Measurements from ENCODE around the gene TCP1. TPM values are rescaled to one million over a fixed set of nuclear protein-coding genes. Genes with fewer than 3 reads are reported as not detected.

Gene TCP1
- total and polyA plus RNA-seq, 2 of the 13 experiments (the other 11 are each of a cell fraction or from before 2014, with no cell fraction given) = 116 to 553 TPM

- TF ChIP-seq ZNF280B (CRISPR knock-in tag; IDR thresholded peaks at IDR 0.05; ENCODE audit: borderline replicate concordance) (no peak), BCL3 (CRISPR knock-in tag; IDR thresholded peaks at IDR 0.05) (no peak), ZBTB44 (CRISPR knock-in tag; IDR thresholded peaks at IDR 0.05) (no peak), TBX3 (IDR thresholded peaks at IDR 0.05; ENCODE audit: borderline replicate concordance) (no peak), PBX2 (CRISPR knock-in tag; IDR thresholded peaks at IDR 0.05) (no peak), ZNF142 (CRISPR knock-in tag; IDR thresholded peaks at IDR 0.05) (no peak)
Observed at GRCh38 chr6:159836718-159837490, 47.5 kb upstream of the TCP1 start (continued).

Measured in HepG2 (cell line).